Measurements from ENCODE around the gene SEC62.
"Not testable (repeated sequence)": the region's sequence is repeated elsewhere in the genome, so short reads cannot be mapped to it uniquely, and the experiment has no call there.

Gene SEC62

DNA sequence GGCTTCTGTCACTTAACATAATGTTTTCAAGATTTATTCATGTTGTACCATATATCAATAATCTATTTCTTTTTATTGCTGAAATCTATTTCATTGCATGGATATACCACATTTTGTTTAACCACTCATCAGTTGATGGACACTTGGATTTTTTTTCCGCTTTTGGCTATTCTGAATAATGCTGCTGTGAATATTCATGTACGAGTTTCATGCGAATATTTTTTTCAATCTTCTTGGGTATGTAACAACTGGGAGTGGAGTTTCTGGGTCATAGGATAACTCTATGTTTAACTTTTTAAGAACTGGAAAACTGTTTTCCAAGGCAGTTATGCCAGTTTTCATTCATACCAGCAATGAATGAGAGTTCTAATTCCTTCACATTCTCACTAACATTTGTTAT is 49.5 kb downstream of the SEC62 start:
- DNase-seq (ENCODE audit: low read depth) = no peak

DNA sequence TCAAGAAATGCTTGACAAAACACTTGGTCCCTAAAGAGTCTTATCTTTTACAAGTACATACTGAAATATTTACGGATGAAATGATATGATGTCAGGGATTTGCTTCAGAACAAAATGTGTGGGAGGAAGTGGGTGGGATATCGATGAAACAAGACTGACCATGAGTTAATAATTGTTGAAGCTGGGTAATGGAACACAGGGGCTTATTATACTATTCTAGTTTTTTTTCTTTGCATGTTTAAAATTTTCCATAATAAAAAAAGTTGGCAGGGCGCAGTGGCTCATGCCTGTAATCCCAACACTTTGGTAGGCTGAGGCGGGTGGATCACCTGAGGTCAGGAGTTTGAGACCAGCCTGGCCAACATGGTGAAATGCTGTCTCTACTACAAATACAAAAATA is 52.7 kb downstream of the SEC62 start:
- not testable (repeated sequence) for DNase-seq (ENCODE audit: low read depth)

DNA sequence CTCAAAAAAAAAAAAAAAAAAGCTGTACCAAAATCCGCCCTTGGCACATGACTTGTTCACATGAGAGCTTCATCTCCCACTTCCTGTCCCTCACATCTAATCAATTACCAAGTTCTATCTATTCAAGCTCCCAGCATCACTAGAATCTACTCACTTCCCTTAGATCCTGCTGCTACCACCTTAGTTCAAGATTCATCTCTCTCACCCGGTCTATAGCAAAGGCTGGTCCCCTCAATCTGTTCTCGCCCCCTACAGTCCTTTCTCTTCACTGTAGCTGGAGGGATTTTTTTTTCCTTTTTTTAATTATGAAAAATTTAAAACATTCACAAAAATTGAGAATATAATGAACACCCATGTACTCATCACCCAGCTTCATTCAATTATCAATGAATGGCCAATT is 54.5 kb downstream of the SEC62 start:
- DNase-seq (ENCODE audit: low read depth) = no peak

DNA sequence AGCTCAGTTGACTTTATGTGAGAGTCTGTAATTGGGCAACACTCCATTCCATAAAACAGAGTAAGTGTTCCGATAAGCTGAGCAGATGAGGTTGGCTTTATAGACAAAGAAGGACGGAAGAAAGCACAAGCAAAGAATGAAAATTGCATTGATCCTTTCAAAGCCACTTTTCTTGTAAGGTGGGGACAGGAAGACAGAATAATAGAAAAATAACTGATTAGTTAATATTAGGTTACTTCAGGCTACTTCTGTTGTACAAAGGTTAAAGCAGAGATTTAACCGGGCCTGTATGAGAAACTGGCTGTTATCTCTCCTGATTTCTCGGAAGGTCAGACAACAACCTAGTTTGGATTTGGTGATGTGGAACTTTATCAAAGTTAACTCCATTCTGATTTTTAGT is 55.7 kb downstream of the SEC62 start:
- no peak for DNase-seq (ENCODE audit: low read depth)

DNA sequence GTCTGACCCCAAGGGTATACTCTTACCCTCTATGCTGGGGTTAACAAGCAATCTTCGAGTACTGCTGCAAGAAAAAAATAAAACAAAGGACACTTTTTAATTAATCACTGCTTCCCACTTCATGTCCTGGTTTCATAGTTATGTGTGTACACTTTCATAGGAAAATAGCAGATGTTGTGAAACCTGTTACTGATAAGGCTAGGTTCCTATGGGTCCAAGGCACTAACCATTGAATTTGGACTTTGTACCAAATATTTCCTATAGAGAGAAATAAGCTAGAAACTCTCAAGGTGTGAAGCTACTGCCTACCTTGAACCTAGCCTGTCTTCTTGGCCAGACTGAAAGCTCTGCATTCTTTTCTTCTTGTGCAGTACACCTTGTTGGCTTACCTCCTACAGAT is 56.6 kb downstream of the SEC62 start:
- DNase-seq (ENCODE audit: low read depth) = no peak

DNA sequence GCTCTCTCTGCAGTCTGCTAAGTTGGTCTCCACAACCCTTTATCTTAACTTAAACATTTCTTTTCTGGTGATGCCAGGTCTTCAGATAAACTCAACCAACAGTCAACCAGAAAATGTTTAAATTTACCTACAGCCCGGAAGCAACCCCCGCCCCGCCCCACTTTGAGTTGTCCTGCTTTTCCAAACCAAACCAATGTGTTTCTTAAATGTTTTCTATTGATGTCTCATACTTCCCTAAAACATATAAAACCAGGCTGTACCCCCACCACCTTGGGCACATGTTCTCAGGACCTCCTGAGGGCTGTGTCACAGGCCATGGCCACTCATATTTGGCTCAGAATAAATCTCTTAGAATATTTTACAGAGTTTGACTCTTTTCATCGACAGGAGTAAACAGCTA is 58.0 kb downstream of the SEC62 start:
- DNase-seq (ENCODE audit: low read depth) = no peak

DNA sequence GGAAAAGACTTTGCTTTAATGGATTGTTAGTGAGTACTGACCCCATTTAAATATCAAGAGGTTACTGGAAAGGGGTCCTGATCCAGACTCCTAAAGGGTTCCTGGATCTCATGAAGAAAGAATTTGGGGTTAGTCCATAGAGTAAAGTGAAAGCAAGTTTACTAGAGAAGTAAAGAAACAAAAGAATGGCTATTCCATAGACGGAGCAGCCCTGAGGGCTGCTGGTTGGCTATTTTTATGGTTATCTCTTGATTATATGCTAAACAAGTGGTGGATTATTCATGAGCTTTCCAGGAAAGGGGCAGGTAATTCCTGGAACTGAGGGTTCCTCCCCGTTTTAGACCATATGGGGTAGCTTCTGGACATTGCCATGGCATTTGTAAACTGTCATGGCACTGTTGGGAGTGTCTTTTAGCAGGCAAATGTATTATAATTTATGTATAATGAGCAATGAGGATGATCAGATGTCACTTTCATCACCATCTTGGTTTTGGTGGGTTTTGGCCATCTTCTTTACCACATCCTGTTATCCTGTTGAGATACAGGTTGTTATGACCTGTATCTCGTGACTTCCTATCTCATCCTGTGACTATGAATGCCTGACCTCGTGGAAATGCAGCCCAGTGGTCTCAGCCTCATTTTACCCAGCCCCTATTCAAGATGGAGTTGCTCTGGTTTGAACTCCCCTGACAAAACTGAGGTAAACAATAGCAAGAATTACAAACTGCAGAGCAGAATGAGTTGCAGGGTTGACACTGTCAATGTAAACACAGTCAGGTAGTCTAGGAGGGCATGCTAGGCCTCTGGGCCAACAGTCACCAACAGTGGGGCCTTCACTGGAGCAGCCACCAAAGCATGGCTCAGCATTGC is 60.9 kb downstream of the SEC62 start:
- DNase-seq (ENCODE audit: low read depth) = no peak

DNA sequence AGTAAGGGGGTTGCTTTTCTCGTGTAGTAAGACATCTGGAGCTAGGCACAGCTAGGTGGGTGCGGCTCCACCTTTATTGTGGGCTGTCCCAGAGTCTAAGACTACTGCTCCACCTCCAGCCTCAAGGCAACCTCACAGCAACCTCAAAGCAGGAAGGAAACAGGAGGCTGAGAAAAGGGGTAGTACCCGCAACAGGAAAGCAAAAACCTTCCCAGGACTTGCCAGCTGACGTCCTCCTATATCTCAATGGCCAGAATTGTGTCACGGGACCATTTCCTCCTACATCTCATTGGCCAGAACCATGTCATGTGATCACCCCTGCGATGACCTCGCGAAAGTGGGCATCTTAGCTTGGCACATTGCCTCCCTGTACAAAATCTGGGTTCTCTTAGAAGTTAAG is 66.9 kb downstream of the SEC62 start:
- peak; percentile 14 for DNase-seq (ENCODE audit: low read depth)

DNA sequence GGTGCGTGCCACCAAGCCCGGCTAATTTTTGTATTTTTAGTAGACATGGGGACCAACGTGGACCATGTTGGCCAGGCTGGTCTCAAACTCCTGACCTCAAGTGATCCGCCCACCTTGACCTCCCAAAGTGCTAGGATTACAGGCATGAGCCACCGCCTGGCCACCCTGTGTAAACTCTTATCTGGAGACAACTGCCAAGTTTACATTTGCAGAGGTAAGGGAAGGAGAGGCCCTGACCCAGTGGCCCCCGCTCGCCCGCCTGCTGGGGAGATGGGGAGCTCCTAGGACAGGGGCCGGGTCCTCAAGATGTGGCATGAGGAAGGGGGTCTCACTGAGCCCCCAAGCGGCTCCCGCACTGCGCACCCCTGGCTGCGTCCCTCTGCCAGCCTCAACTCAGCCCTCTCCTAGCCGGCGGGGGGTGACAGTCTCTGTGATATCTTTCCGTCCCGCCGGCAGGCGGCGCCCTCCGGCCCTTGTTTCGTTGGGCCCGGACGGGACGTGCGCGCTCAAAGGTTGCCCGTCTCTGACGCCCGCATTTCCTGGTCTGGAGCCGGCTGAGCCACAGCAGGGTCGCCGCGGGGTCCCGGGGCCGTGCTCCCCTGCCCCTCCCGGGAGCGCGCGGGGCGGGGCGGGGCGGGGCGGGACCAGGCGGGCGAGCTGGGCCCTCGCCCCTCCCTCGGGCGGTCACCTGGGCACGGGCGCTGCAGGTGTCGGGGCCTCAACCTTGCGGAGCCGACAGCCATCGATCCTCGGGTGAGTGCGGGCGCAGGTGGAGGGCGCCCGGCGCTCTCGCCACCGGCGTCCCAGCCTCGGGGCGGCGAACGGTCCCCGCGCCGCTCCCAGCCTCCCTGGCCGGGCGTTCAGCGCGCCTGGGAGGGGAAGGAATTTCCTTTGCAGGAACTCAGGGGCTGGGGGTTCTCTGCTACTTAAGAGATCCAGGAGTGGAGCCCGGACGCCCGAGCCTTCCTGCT is 71.1 kb downstream of the SEC62 start, which contains the start of gene GPR160:
Gene GPR160 (plus strand): TSS at position 533 of the 971 bp plus-strand sequence. CDS start 45,978 bp downstream, outside the sequence.
- peak; percentile 70 for DNase-seq (ENCODE audit: low read depth)

DNA sequence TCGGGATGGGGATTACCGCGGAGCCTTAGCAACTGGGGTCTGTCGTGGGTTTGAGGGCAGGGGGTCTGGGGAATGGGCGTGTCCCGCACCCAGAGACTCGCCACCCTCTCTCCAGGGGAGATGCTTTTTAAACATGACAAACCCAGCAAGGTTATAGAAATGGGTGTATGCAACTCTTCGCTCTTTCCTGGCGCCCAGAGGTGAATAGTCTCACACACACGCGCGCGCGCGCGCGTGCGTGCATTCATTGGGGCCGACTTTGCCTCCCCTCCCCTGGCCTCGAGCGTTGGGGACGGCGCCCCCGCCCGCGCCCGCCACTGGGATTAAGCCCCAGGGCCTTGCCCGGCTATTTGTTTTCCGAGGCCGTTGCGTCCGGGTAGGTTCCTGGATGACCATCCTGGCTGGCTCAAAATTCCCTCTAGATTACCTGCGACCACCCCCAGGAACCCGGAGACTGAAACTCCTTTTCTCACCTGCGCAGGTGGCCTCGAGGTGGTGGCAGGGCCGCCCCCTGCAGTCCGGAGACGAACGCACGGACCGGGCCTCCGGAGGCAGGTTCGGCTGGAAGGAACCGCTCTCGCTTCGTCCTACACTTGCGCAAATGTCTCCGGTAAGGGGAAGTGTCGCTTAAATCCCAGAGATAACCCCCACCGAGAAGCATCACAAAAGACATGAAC is 72.0 kb downstream of the SEC62 start:
- DNase-seq (ENCODE audit: low read depth) = peak; percentile 17

DNA sequence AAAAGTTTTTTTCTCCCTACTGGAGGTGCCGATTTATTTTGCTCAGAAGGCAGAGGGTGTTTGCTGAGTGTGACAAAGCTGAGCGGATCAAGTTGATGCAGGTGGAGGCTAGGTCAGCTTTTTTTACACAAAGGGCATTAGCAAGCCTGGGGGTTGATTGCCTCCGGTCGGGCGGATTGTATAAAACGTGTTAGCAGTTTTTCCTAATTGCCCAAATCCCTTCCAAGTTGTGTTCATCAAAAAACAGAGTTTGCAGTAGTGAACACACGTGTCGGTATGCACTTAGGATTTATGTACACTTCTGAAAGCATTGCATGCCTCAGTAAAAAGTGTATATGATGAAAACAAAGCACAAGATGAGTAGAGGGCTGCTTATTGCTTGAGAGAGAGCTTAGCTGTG is 73.8 kb downstream of the SEC62 start:
- DNase-seq (ENCODE audit: low read depth) = no peak

DNA sequence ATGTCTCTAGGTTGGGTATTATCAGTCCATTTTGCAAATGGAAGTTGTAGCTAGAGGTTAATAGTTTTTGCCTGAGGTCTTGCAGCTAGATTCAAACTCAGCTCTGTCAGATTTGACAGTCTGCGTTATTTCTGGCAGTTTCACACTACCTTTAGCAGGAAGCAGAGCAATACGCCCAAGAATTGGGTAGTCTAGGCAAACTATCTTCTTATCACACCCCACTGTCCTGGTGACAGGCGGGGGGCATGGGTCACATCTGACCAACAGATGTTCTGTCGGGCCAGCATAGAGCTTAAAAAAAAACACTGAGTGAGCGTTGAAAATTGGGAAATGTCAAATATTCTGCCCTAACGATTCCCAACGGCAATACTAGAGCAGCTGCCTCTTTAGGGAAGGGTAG is 76.9 kb downstream of the SEC62 start:
- DNase-seq (ENCODE audit: low read depth) = no peak

DNA sequence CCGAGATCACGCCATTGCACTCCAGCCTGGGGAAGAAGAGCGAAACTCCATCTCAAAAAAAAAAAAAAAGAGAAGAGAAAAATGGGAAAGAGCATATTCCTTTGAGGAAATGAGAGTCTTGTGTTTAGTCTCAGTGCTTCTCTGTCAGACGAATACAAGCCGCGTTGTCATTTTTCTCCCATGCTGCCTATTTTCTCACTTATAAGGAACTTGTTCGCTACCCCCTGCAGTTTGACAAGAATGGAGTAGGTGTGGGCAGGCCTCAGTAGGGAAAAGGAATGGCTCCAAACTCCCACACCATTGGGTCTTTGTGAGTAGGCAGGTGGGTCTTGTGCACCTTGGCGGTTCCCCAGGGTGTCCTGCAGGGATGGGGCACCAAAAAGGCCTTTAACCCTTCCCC is 77.7 kb downstream of the SEC62 start:
- DNase-seq (ENCODE audit: low read depth) = no peak

DNA sequence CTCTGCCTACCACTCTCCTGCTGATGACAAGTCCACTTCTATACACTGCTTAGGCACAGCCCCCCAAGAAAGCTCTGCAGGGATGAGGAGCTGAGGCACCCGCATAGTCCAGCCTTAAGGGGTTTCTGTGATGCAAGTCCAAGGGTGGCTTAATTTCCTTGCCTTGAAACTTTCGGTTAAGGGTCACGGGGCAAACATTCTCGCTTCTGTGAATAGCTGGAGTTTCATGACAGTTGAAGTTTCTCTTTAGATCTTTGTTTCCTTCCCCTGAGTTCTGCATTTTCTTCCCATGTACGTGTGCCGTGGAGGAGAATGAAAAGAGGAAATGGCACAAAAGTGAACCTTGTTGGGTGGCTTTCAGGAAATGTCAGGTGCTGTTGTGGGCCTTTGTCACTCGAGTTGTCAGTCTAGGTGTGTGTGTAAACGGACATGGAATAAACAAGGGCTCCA is 78.2 kb downstream of the SEC62 start:
- no peak for DNase-seq (ENCODE audit: low read depth)

DNA sequence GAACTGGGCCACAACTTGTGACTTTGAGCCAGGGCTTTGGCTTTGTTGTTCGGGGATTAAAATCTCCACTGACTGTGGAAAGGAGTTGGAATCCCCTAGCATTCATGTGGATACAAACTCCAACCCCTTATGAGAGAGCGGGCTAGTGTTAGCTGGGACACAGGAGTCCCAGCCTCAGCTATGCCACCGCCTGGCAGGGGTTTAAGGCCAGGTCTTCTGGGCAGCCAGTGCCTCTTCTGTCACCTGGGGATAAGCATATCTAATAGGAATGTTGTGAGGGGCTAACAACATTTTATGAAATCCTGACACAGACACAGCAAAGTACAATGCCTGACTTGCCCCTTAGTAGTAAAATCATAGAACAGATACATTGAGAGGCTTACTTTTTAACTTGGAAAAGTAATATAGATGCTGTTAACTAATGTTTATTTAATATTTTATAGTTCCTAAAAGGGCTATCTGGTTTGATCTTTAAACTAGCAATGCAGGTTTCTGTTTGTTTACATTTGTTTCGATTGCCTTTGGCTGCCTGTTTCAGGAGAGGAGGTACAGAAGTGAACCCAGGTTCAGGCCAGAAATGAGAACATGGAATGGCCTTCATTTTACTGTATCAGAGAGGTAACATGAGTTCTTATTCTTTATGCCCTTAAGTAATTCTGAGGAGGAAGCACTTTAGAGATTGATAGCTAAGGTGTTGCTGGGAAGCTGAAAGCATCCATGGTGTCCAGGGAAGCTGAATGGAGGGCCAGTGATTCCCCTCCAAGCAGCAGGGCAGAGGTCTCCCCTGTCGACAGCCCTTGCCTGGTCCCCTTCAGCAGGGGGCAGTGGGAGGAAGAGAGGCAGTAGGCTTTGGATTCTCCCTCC is 79.9 kb downstream of the SEC62 start:
- no peak for DNase-seq (ENCODE audit: low read depth)

DNA sequence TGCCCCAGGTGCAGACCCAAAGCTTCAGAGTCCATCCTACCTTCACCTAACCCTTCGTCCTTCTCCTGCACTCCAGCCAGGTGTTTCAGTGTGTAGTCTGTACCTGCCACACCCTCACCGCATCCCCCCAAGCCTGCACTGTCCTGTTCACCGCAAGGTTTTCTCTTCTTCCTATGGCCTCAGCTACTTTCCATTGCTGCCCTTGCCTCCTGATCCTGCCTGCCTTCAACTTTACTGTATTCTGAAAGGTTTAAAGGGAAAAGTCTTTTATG is 80.5 kb downstream of the SEC62 start:
- no peak for DNase-seq (ENCODE audit: low read depth)

Data from activated T-helper 1 cell treated with Interleukin-2 at 50 U/mL for 16 hours (primary cell).